HUES6 (cell line): ENCODE results near the gene FAM120B.

Experiments used
- H3K27ac ChIP-seq: 2 replicates; pipeline ENCODE4 v1.7.0; 2013; ENCODE audit warnings: low read depth, mild to moderate bottlenecking, low read length, inconsistent platforms
- H3K27me3 ChIP-seq: 2 replicates; pipeline ENCODE4 v1.6.1; 2013; ENCODE audit warnings: low read length; ENCODE audit not compliant: control insufficient read depth, insufficient read depth
- H3K36me3 ChIP-seq: 2 replicates; pipeline ENCODE4 v1.6.1; 2013; ENCODE audit warnings: low read length; ENCODE audit not compliant: control insufficient read depth, insufficient read depth
- H3K4me1 ChIP-seq: 2 replicates; pipeline ENCODE4 v1.6.1; 2013; ENCODE audit warnings: low read length; ENCODE audit not compliant: control insufficient read depth, insufficient read depth
- H3K4me3 ChIP-seq: 2 replicates; pipeline ENCODE4 v1.5.1; 2013; ENCODE audit warnings: low read depth, low read length
- H3K9ac ChIP-seq: one replicate; pipeline ENCODE4 v1.6.1; 2013; ENCODE audit warnings: mild to moderate bottlenecking, low read length
- H3K9me3 ChIP-seq: 2 replicates; pipeline ENCODE4 v1.6.1; 2013; ENCODE audit warnings: low read depth, low read length; ENCODE audit not compliant: control insufficient read depth, insufficient read depth

Gene FAM120B

DNA sequence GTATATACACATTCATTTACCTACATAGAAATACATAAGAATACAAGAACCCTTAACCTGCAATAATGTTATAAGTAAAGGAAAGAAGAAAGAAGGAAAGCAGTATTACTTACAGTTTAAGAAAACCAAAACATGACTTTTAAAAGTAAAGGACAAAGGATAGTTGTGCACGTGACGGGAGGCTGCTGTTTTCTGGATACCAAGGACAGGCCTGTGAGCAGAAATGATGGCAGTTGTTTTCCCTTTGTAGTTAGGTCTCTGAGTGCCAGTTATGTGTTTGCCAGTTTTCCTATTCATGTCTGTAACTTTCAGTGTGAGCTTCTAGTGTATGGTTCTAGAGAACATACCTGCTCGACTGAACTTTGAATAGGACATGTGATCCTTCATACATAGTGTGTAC is 54.8 kb downstream of the FAM120B start:
- no peaks in the 10 kb centered on the region for H3K9me3 ChIP-seq
- no peak overlapping the region for H3K4me3 ChIP-seq
- no peak overlapping the region for H3K27ac ChIP-seq
- H3K4me1 ChIP-seq: peaks cover 5% of the 10 kb centered on the region; the same call in 1 of the 2 replicates
- H3K27me3 ChIP-seq: no peaks in the 10 kb centered on the region
- peaks cover 31% of the 10 kb centered on the region for H3K36me3 ChIP-seq
- no peak overlapping the region for H3K9ac ChIP-seq

GRCh38 chr6:170362121-170362520 is 55.6 kb downstream of the FAM120B start:
- Histone ChIP-seq H3K27ac (no peak overlapping the region), H3K4me1 (peaks cover 5% of the 10 kb centered on the region; the same call in 1 of the 2 replicates), H3K9ac (no peak overlapping the region), H3K4me3 (no peak overlapping the region), H3K36me3 (peaks cover 33% of the 10 kb centered on the region), H3K27me3 (no peaks in the 10 kb centered on the region), H3K9me3 (no peaks in the 10 kb centered on the region)

- Histone ChIP-seq H3K4me3 (no peak overlapping the region), H3K36me3 (peaks cover 31% of the 10 kb centered on the region), H3K27ac (no peak overlapping the region), H3K9ac (no peak overlapping the region), H3K4me1 (peaks cover 5% of the 10 kb centered on the region; the same call in 1 of the 2 replicates), H3K27me3 (no peaks in the 10 kb centered on the region), H3K9me3 (no peaks in the 10 kb centered on the region)
Measured at GRCh38 chr6:170363255-170363654, 56.7 kb downstream of the FAM120B start.

DNA sequence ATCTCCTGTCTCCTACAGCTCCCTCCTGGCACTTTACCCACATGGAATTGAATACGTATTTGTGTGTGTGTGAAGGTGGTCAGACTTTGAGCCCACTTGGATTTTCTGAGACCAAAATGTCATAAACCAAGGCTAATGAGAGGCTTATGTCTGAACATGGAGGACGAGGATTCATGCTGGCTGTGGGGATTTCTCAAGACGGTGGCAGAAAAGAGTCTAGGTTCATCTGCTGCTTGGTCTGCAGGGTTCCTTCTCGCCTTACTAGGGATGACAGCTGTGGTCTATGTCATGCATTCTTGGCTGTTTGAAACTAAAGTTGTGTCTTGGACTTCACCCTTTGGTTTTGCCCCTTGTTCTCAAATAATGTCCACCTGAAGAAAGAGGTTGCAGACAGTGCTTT is 58.6 kb downstream of the FAM120B start:
- H3K4me1 ChIP-seq: peaks cover 5% of the 10 kb centered on the region; the same call in 1 of the 2 replicates
- H3K9ac ChIP-seq: peak overlapping the region; percentile 22
- H3K4me3 ChIP-seq: no peak overlapping the region
- no peaks in the 10 kb centered on the region for H3K9me3 ChIP-seq
- peaks cover 22% of the 10 kb centered on the region for H3K36me3 ChIP-seq
- no peaks in the 10 kb centered on the region for H3K27me3 ChIP-seq
- no peak overlapping the region for H3K27ac ChIP-seq

GRCh38 chr6:170365593-170365992 is 59.0 kb downstream of the FAM120B start:
- Histone ChIP-seq H3K27me3 (no peaks in the 10 kb centered on the region), H3K4me3 (no peak overlapping the region), H3K27ac (no peak overlapping the region), H3K9me3 (no peaks in the 10 kb centered on the region), H3K36me3 (peaks cover 17% of the 10 kb centered on the region), H3K9ac (no peak overlapping the region), H3K4me1 (peaks cover 5% of the 10 kb centered on the region; the same call in 1 of the 2 replicates)

GRCh38 chr6:170366248-170366960 is 59.8 kb downstream of the FAM120B start:
- peaks cover 13% of the 10 kb centered on the region for H3K36me3 ChIP-seq

GRCh38 chr6:170367241-170367640 is 60.7 kb downstream of the FAM120B start:
- H3K9me3 ChIP-seq: no peaks in the 10 kb centered on the region
- no peak overlapping the region for H3K4me3 ChIP-seq
- no peak overlapping the region for H3K9ac ChIP-seq
- peaks cover 8% of the 10 kb centered on the region for H3K36me3 ChIP-seq
- H3K27ac ChIP-seq: no peak overlapping the region
- H3K4me1 ChIP-seq: peaks cover 5% of the 10 kb centered on the region; the same call in 1 of the 2 replicates
- H3K27me3 ChIP-seq: no peaks in the 10 kb centered on the region

More at GRCh38 chr6:170366248-170366960, 59.8 kb downstream of the FAM120B start:
- Histone ChIP-seq H3K4me1 (peaks cover 5% of the 10 kb centered on the region; the same call in 1 of the 2 replicates), H3K4me3 (no peak overlapping the region), H3K9me3 (no peaks in the 10 kb centered on the region), H3K27me3 (no peaks in the 10 kb centered on the region), H3K27ac (no peak overlapping the region), H3K9ac (no peak overlapping the region)

GRCh38 chr6:170368544-170368943 is 62.0 kb downstream of the FAM120B start:
- Histone ChIP-seq H3K36me3 (peaks cover 7% of the 10 kb centered on the region; the same call in 1 of the 2 replicates), H3K4me3 (no peak overlapping the region), H3K9ac (no peak overlapping the region), H3K4me1 (peaks cover 11% of the 10 kb centered on the region), H3K9me3 (no peaks in the 10 kb centered on the region), H3K27me3 (no peaks in the 10 kb centered on the region), H3K27ac (no peak overlapping the region)

GRCh38 chr6:170369403-170369802 is 62.8 kb downstream of the FAM120B start:
- Histone ChIP-seq H3K9ac (no peak overlapping the region), H3K9me3 (no peaks in the 10 kb centered on the region), H3K27me3 (no peaks in the 10 kb centered on the region), H3K4me1 (peaks cover 11% of the 10 kb centered on the region), H3K27ac (no peak overlapping the region), H3K4me3 (no peak overlapping the region), H3K36me3 (peaks cover 7% of the 10 kb centered on the region; the same call in 1 of the 2 replicates)

DNA sequence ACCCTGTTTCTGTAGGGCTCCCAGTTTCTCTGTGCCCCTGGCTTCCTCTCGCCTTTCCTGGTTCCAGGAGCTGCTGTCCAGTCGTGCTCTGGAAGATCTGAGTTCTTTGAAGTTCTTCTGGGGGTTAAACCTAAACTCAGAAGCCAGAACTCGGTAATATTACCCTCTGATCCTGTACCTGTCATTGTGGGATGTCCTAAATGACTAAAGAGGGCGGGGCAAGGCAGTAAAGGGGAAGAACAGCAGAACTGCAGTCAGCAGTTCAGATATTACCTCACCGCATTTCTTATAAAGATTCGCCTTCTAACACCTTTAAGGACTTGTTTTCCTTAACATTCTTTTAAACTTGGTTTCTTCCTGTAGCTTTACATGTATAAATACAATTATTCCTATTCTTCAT is 63.9 kb downstream of the FAM120B start:
- no peak overlapping the region for H3K27ac ChIP-seq
- H3K9me3 ChIP-seq: no peaks in the 10 kb centered on the region
- H3K4me3 ChIP-seq: no peak overlapping the region
- H3K27me3 ChIP-seq: no peaks in the 10 kb centered on the region
- H3K4me1 ChIP-seq: peaks cover 6% of the 10 kb centered on the region; the same call in 1 of the 2 replicates
- H3K9ac ChIP-seq: no peak overlapping the region
- H3K36me3 ChIP-seq: peaks cover 7% of the 10 kb centered on the region; the same call in 1 of the 2 replicates

DNA sequence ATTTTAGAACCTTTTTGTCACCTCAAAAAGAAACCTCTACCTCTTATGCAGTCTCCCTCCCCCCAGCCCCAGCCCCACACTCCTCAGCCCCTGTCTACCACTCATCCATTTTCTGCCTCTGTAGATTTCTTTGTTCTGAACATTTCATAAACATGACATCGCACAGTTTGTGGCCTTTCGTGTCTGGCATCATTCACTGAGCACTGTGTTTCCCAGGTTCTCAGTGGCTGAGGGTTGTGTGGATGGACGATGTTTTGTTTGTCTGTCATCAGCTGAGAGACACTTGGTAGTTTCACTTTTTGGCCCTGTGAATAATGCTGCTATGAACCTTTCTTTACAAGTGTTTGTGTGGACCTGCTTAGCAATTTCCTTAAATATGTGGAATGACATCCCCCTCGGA is 64.5 kb downstream of the FAM120B start:
- Histone ChIP-seq H3K9ac (no peak overlapping the region), H3K27ac (no peak overlapping the region), H3K4me3 (no peak overlapping the region), H3K9me3 (no peaks in the 10 kb centered on the region), H3K36me3 (peaks cover 7% of the 10 kb centered on the region; the same call in 1 of the 2 replicates), H3K27me3 (no peaks in the 10 kb centered on the region), H3K4me1 (peaks cover 6% of the 10 kb centered on the region; the same call in 1 of the 2 replicates)
